ENCODE results near the gene TUBA8.

DNA sequence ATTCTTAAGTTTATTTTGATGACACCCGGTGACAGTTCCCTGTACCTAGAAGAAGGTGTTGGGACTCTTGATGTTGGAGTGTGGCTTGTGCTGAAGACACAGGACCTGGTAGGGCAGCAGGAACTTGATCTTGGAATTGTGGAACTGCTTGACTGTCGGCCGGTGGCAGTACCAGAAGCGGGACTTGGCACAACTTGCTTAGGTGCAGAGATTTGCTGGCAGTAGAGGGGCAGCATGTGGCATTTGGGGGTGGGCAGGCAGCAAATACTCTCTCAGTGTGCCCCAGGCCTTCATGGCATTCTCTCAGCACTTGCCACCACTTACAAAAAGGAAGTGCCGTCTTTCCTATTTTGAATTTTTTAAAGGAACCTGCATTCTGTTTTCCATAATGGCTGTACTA, 29.2 kb upstream of the TUBA8 start:
- TF ChIP-seq, protein P1, sequence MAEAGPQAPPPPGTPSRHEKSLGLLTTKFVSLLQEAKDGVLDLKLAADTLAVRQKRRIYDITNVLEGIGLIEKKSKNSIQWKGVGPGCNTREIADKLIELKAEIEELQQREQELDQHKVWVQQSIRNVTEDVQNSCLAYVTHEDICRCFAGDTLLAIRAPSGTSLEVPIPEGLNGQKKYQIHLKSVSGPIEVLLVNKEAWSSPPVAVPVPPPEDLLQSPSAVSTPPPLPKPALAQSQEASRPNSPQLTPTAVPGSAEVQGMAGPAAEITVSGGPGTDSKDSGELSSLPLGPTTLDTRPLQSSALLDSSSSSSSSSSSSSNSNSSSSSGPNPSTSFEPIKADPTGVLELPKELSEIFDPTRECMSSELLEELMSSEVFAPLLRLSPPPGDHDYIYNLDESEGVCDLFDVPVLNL (CRISPR knock-in tag; IDR thresholded peaks at IDR 0.05; ENCODE audit: borderline replicate concordance, low read depth): no peak
- TF ChIP-seq USF1 (CRISPR knock-in tag; IDR thresholded peaks at IDR 0.05): no peak
